Heart right ventricle (tissue), 16 donors: Measurements from ENCODE around the gene DCANP1. TPM values are rescaled to one million over a fixed set of nuclear protein-coding genes. Genes with fewer than 3 reads are reported as not detected.

Source experiments
- ATAC-seq, 8 donors: fragments of 200-7000 bp; cut with Tn5 transposase; one replicate each; pipeline ENCODE4 v1.9.1; 2020; ENCODE audit warnings: mild to moderate bottlenecking in 8 of 8, moderate library complexity in 8 of 8, moderate number of reproducible peaks in 1 of 8
- DNase-seq, 2 donors: peaks; one replicate each; pipeline ENCODE4 v3.0.0-alpha.2; 2020
- H3K27ac ChIP-seq, 10 donors: fragments of 200-600 bp; sonication (generic) in 2 of 10; one replicate each; pipeline versions ENCODE4 v1.5.0 to v1.8.0; 2020 to 2022; ENCODE audit warnings: mild to moderate bottlenecking in 3 of 10
- H3K27me3 ChIP-seq, 7 donors: fragments of 200-600 bp; one replicate each; pipeline ENCODE4 v1.8.0; 2021 to 2022; ENCODE audit warnings: mild to moderate bottlenecking in 2 of 7
- H3K36me3 ChIP-seq, 9 donors: fragments of 200-600 bp; sonication (generic) in 1 of 9; one replicate each; pipeline versions ENCODE4 v1.5.0 to v1.8.0; 2020 to 2022; ENCODE audit warnings: mild to moderate bottlenecking in 2 of 9
- H3K4me1 ChIP-seq, 9 donors: fragments of 200-600 bp; sonication (generic) in 1 of 9; one replicate each; pipeline versions ENCODE4 v1.5.0 to v1.8.0; 2020 to 2022; ENCODE audit warnings: mild to moderate bottlenecking in 4 of 9
- H3K4me3 ChIP-seq, 10 donors: fragments of 200-600 bp; sonication (generic) in 2 of 10; one replicate each; pipeline versions ENCODE4 v1.5.0 to v1.8.0; 2020 to 2022; ENCODE audit warnings: mild to moderate bottlenecking in 7 of 10, moderate library complexity in 2 of 10
- H3K9me3 ChIP-seq, 11 donors: fragments of 200-600 bp in 10 of 11; sonication (generic) in 2 of 11; one replicate each; pipeline versions ENCODE4 v1.5.0 to v1.8.0; 2013 to 2022; ENCODE audit warnings: mild to moderate bottlenecking in 2 of 11, control low read depth in 1 of 11, moderate library complexity in 1 of 11
- WGBS, 2 donors: extraction: QIAGEN DNeasy Blood & Tissue Kit; methylation state at CpG; one replicate each; pipeline ENCODE4 v1.1.7; 2013; ENCODE audit warnings: inconsistent platforms in 1 of 2; 5-methylcytosine and 5-hydroxymethylcytosine counted together
- intact Hi-C, 10 donors: fragments of 100-400 bp; cut with DNase I; formaldehyde crosslinking; loops; one replicate each; pipeline versions ENCODE4 v1.11.1 to v1.14.2; 2022
- polyA plus RNA-seq, 2 donors: library from polyadenylated mRNA; stranded (reverse); fragments of 200-250 nt; gene quantifications; one replicate each; pipeline ENCODE4 v1.2.3, GENCODE V29; 2013
- total RNA-seq, 10 donors: library from RNA; stranded (reverse); fragmentation: NEBNext Ultra II Directional in 3 of 10; extraction: Animal tissue kit (Norgen Biotek cat#: 25700) in 3 of 10; gene quantifications; one replicate each; pipeline versions ENCODE4 v1.2.1 to v1.2.4, GENCODE V29; 2021 to 2023
- TF ChIP-seq, protein P1 (sequence below), 9 donors: fragments of 200-600 bp; sonication (generic) in 2 of 9; IDR thresholded peaks; one replicate each; pipeline versions ENCODE4 v1.5.0 to v1.8.0; 2021 to 2022; ENCODE audit warnings: antibody characterized with exemption in 9 of 9, mild to moderate bottlenecking in 5 of 9, moderate library complexity in 1 of 9
- donor health status: Arrhythmogenic right ventricular cardiomyopathy.
- donor health status: ischemic (EF 13 %, LVEDD 7.1; RV severe dilation, severe dysfunction).
- donor health status: healthy with polysubstance abuse.
- donor health status: DM: no; HTN: yes; CAD: no.
- donor health status: DM: no; HTN: no; CAD: no.
- donor health status: ischemic (EF 25% LVEDD 6.9; RV normal size, moderate dysfunction).
- donor health status: ischemic (EF 25% LVEDD 5.7; RV mildly dilated, moderate dysfunction).
- donor health status: healthy.
- donor health status: DM: yes; HTN: yes; CAD: no.
- donor health status: Ischemic cardiomyopathy.
- donor health status: ischemic (EF 35%, LVEDD 5.7; RV mildly dilated, moderate dysfunction).
- donor health status: nonischemic (EF 11% LVEDD 7.7; RV severe dilation, severe dysfunction).
- donor health status: DM: yes; HTN: yes; CAD: no.
- donor health status: PGD.
- donor health status: ischemic (EF 29% LVEDD 5.4; RV normal size, mild dysfunction).
- donor health status: nonischemic (EF 23%, LVEDD 6.1; RV moderate dilation, normal function).

The DCANP1 gene
- total and polyA plus RNA-seq, 12 donors: not detected

DNA sequence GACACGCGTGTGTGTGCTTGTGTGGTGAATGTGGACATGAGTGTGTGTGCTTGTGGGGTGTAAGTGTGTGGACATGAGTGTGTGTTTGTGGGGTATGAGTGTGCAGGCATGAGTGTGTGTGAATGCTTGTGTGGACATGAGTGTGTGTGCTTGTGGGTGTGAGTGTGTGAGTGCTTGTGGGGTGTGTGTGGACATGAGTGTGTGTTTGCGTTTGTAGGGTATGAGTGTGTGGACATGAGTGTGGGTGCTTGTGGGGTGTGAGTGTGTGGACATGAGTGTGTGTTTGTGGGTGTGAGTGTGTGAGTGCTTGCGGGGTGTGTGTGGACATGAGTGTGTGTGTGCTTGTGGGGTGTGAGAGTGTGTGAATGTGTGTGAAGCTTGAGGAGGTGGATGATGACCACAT, 34.8 kb upstream of the DCANP1 start:
- Histone ChIP-seq H3K27me3 (peaks cover 3 to 78% (median 51%) of the 10 kb centered on the region in 7 donors), H3K4me1 (no peaks in the 10 kb centered on the region), H3K9me3 (no peaks in the 10 kb centered on the region), H3K36me3 (no peaks in the 10 kb centered on the region), H3K27ac (no peak overlapping the region), H3K4me3 (no peak overlapping the region)
- 93 to 96% methylated on average over 4 of the region's 4 CpGs for WGBS, 2 donors
- TF ChIP-seq, protein P1, sequence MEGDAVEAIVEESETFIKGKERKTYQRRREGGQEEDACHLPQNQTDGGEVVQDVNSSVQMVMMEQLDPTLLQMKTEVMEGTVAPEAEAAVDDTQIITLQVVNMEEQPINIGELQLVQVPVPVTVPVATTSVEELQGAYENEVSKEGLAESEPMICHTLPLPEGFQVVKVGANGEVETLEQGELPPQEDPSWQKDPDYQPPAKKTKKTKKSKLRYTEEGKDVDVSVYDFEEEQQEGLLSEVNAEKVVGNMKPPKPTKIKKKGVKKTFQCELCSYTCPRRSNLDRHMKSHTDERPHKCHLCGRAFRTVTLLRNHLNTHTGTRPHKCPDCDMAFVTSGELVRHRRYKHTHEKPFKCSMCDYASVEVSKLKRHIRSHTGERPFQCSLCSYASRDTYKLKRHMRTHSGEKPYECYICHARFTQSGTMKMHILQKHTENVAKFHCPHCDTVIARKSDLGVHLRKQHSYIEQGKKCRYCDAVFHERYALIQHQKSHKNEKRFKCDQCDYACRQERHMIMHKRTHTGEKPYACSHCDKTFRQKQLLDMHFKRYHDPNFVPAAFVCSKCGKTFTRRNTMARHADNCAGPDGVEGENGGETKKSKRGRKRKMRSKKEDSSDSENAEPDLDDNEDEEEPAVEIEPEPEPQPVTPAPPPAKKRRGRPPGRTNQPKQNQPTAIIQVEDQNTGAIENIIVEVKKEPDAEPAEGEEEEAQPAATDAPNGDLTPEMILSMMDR (IDR thresholded peaks at IDR 0.05): no peak
- intact Hi-C loops: loop anchor here in 1 of 10 donors (1.0 kb wide), 1 partner anchor 8 kb away; no protein-coding TSS in a partner anchor
- peak in 1 of 8 donors; percentile 10 for ATAC-seq
- no peak for DNase-seq

DNA sequence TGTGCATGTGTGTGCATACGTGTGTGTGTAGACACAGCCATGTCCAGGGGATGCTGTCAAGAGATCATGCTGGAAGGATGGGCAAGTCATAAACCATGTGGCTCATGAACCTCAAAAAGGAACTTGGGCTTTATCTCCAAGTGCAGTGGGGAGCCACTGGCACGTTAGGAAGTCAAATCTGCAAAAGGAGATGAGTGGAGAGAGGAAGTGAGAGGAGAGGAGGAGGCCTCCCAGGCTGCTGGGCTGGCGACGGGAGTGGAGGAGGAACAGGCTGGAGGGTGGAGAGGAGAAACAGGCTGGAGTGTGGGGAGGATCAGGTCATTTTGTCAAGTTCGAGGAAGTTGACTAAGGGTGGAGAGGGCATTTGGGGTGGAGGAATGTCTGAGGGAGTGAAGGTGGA, 34.2 kb upstream of the DCANP1 start:
- Histone ChIP-seq H3K36me3 (no peaks in the 10 kb centered on the region), H3K4me3 (no peak overlapping the region), H3K27ac (no peak overlapping the region), H3K9me3 (no peaks in the 10 kb centered on the region), H3K27me3 (peaks cover 0 to 79% (median 51%) of the 10 kb centered on the region in 7 donors), H3K4me1 (no peaks in the 10 kb centered on the region)
- intact Hi-C loops: loop anchor here in 1 of 10 donors (1.0 kb wide), 1 partner anchor 9 kb away; no protein-coding TSS in a partner anchor
- DNase-seq (no peak), ATAC-seq (peak in 1 of 8 donors; percentile 19)
- TF ChIP-seq, protein P1 (IDR thresholded peaks at IDR 0.05): no peak
- WGBS, 2 donors: 50 to 60% methylated on average over 5 of the region's 5 CpGs

DNA sequence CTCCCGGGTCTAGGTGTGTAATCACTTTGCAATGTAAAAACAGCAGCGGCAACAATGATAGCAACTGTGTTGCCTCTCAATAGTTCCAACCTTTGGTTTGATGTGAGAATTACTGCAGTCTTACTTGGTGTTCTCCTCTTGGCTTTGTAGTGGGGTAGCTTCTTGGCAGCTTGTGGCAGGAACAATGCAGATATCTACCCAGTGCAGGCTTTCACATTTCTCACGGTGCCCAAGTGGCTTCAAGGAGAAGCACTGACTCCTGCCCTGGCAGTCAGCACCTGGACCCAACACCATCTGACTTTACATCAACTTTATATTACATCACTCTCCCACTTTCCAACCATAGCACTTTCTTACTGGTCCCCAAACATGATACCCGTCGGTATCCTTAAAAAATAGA, 33.4 kb upstream of the DCANP1 start:
- Histone ChIP-seq H3K27ac (no peak overlapping the region), H3K4me1 (no peaks in the 10 kb centered on the region), H3K27me3 (peaks cover 0 to 79% (median 51%) of the 10 kb centered on the region in 7 donors), H3K4me3 (no peak overlapping the region), H3K9me3 (no peaks in the 10 kb centered on the region), H3K36me3 (no peaks in the 10 kb centered on the region)
- DNase-seq: no peak
- WGBS, 2 donors: 73 to 82% methylated on average over 5 of the region's 5 CpGs
- TF ChIP-seq, protein P1 (IDR thresholded peaks at IDR 0.05): no peak
- intact Hi-C loops: no loop called here
- no peak for ATAC-seq

DNA sequence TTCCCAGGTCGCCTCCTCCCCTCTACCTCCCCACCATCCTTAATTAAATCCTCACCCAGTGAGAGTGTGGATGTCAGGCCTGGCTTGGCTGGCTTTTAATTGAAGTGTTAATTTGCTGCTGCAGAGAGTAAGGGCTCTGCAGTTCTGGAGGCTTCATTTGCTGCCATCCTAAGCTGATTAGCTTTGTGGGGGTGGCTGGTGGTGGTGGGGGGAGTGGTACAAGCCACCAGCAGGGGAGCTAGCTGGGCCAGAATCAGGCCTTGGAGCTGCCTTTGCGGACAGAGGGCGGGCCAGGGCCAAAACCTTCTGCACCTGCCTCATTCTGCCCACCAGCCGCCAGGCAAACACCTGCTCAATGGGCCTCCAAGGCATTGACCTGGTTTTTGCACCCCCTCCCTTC, 31.8 kb upstream of the DCANP1 start:
- WGBS, 2 donors: 67 to 78% methylated on average over 4 of the region's 4 CpGs
- Histone ChIP-seq H3K4me1 (no peaks in the 10 kb centered on the region), H3K36me3 (no peaks in the 10 kb centered on the region), H3K27me3 (peaks cover 0 to 84% (median 66%) of the 10 kb centered on the region in 7 donors), H3K4me3 (no peak overlapping the region), H3K27ac (no peak overlapping the region), H3K9me3 (no peaks in the 10 kb centered on the region)
- TF ChIP-seq, protein P1 (IDR thresholded peaks at IDR 0.05): no peak
- intact Hi-C loops: loop anchor here in 1 of 10 donors (10.0 kb wide), 1 partner anchor 356 kb away; the partner anchor contains the start of gene SLC25A48
- ATAC-seq (no peak), DNase-seq (no peak)
